K562 (cell line): ENCODE measurements around the gene PRR5. TPM values are rescaled to one million over a fixed set of nuclear protein-coding genes. Genes with fewer than 3 reads are reported as not detected.

Experiments
- CBX2 ChIP-seq: fragments of 200-600 bp; sonication (generic); IDR thresholded peaks from one replicate; pipeline ENCODE4 v1.6.1; 2012; ENCODE audit warnings: mild to moderate bottlenecking, low read length, inconsistent platforms; ENCODE audit not compliant: insufficient read depth, poor library complexity, severe bottlenecking
- DIDO1 ChIP-seq: fragments of 450-650 bp; IDR thresholded peaks from 2 replicates; pipeline ENCODE4 v1.6.1; 2016; ENCODE audit warnings: low read depth, missing biosample characterization, missing genetic modification characterization
- NFRKB ChIP-seq: fragments of 450-650 bp; IDR thresholded peaks from 2 replicates; pipeline ENCODE4 v1.6.1; 2016; ENCODE audit warnings: low read depth
- PHF8 ChIP-seq: fragments of 200-600 bp; sonication (generic); IDR thresholded peaks from 2 replicates; pipeline ENCODE4 v1.6.1; 2012; ENCODE audit warnings: mixed run types, mild to moderate bottlenecking, inconsistent platforms, low read length, moderate library complexity, borderline replicate concordance
- POLR2G ChIP-seq: fragments of 200-400 bp; formaldehyde crosslinking; IDR thresholded peaks from 2 replicates; pipeline ENCODE4 v1.6.1; 2017; ENCODE audit warnings: low read depth, mild to moderate bottlenecking, antibody characterized with exemption, low read length, moderate library complexity
- PRMT5 ChIP-seq: sonication (generic); formaldehyde crosslinking; IDR thresholded peaks from 2 replicates; pipeline ENCODE4 v1.5.0; 2020; ENCODE audit warnings: missing genetic modification reagents
- RB1 ChIP-seq: fragments of 450-650 bp; IDR thresholded peaks from 2 replicates; pipeline ENCODE4 v1.6.1; 2017; ENCODE audit warnings: low read depth, mild to moderate bottlenecking
- polyA plus RNA-seq, 8 experiments: library from polyadenylated mRNA; depleted of rRNA in 4 of 8; stranded (reverse) in 5 of 8; unstranded in 3 of 8; fragments of >200 nt; fragmentation: Nextera tagmentation in 2 of 8; fragmentation: Illumina TruSeq in 1 of 8; extraction: Ambion mirVana in 2 of 8; extraction: Trizol in 1 of 8; gene quantifications; 2 replicates each; pipeline versions ENCODE4 v1.2.1 to v1.2.3, GENCODE V29; 2011 to 2014; ENCODE audit warnings: inconsistent platforms in 1 of 8, missing spikeins in 1 of 8
- total RNA-seq, 7 experiments: library from RNA; depleted of rRNA in 6 of 7; stranded (reverse); fragments of >200 nt in 6 of 7; fragmentation: Illumina TruSeq in 2 of 7; extraction: Trizol in 2 of 7; gene quantifications; 2 replicates each; pipeline versions ENCODE4 v1.2.1 to v1.2.3, GENCODE V29; 2011 to 2021; ENCODE audit warnings: low replicate concordance in 1 of 7
- TF ChIP-seq, protein P1 (sequence below), 3 experiments: IDR thresholded peaks in 2 of 3; conservative IDR thresholded peaks in 1 of 3; 2 replicates each; pipeline ENCODE4 v1.5.1; 2011 to 2012; ENCODE audit warnings: low read length in 3 of 3, mild to moderate bottlenecking in 3 of 3, control low read depth in 2 of 3, improper control_type of control experiment in 1 of 3, inconsistent platforms in 1 of 3, low read depth in 1 of 3, mixed read lengths in 1 of 3, moderate library complexity in 1 of 3; ENCODE audit not compliant: insufficient read depth in 2 of 3

The PRR5 gene
- total and polyA plus RNA-seq, 9 of the 15 experiments (the other 6 are each of a cell fraction or from before 2014, with no cell fraction given) = 0.13 to 21.0 (median 7.5) TPM

DNA sequence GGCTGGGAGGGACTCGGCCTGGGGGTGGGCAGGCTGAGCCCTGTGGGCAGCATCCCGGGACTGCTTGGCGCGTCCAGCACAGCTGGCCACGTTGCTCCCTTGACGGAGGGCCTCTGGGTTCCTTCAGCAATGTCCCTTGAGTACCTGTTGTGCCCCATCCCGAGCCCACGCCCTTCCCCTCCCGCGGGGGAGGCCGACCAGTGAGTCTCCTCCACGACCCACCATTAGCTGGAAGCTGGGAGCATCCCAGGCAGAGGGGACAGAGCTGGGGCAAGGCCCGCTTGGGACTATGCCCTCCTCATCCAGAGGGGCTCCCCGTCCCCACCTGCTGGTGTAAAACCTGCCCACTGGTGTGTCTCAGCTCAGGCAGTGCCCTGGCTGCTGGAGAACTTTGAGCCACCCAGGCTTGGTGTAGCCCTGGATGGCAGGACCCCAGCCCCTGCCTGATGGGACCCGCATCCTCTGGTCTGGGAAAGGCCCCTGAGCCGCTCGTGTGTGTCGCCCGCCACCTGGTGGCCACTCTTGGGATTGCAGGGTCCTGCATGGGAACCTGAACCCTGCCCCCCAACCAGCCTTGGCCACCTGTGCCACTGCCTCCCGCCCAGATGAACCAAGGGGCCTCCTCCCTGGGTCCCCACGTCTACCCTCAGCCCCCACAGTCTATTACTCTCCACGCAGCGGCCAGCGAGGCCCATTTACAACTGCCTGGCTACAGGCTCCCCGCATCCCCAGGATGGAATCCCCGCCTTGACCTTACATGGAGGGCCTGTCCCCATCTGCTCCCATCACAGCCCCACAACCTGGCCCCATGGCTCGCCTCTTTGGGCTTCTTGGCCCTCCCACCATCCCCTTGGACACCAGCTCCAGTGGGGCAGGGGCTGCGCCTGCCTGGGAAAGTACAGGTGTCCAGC lies 33.8 kb downstream of the PRR5 start (continued):
- TF ChIP-seq, protein P1, sequence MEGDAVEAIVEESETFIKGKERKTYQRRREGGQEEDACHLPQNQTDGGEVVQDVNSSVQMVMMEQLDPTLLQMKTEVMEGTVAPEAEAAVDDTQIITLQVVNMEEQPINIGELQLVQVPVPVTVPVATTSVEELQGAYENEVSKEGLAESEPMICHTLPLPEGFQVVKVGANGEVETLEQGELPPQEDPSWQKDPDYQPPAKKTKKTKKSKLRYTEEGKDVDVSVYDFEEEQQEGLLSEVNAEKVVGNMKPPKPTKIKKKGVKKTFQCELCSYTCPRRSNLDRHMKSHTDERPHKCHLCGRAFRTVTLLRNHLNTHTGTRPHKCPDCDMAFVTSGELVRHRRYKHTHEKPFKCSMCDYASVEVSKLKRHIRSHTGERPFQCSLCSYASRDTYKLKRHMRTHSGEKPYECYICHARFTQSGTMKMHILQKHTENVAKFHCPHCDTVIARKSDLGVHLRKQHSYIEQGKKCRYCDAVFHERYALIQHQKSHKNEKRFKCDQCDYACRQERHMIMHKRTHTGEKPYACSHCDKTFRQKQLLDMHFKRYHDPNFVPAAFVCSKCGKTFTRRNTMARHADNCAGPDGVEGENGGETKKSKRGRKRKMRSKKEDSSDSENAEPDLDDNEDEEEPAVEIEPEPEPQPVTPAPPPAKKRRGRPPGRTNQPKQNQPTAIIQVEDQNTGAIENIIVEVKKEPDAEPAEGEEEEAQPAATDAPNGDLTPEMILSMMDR (IDR thresholded peaks at IDR 0.05 in 2 of 3, conservative IDR thresholded peaks at IDR 0.05 in 1 of 3; ENCODE audit: insufficient read depth in 2 of 3, low read depth in 1 of 3, low read length in 3 of 3) = peak; percentile 75 to 85 (median 77)
- no peak for TF ChIP-seq DIDO1 (tag)
- peak; percentile 24; the same call in 1 of the 2 replicates for TF ChIP-seq RB1
- TF ChIP-seq POLR2G = peak; percentile 20; the same call in 1 of the 2 replicates
- TF ChIP-seq NFRKB = no peak
- TF ChIP-seq PHF8 = no peak
- no peak for TF ChIP-seq PRMT5
- TF ChIP-seq CBX2 = no peak
